ENCODE data around the gene ZNF778. TPM values are rescaled to one million over a fixed set of nuclear protein-coding genes. Genes with fewer than 3 reads are reported as not detected.
"Not testable (repeated sequence)": the region's sequence is repeated elsewhere in the genome, so short reads cannot be mapped to it uniquely, and the experiment has no call there.

ZNF778 gene
- total and polyA plus RNA-seq, 2 experiments from 2014 or later = 1.3 to 2.9 TPM

DNA sequence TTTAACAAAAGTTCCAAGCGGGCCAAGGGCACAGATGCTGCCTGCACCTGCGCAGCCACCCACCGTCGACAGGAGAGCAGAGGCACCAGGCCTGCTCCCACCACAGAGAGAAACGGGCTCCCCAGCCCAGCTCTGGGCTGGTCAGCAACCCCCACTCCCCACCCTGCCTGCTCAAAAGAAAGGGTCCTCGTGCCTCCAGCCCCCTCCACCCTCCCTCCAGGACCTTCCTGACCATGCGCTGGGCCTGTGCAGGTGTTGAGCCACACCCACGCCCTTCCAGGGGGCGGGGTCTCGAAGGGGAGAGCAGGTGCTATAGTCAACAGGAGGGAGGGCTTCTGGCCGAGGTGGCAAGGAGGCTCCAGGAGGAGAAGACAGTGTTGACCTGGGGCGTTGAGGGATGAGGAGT, 25.3 kb downstream of the ZNF778 start:
- TF ChIP-seq EZH2phosphoT487 (IDR thresholded peaks at IDR 0.05; ENCODE audit: low read depth, severe bottlenecking, unreplicated experiment) (no peak), EZH2 (IDR thresholded peaks at IDR 0.05; ENCODE audit: borderline replicate concordance) (no peak)
- TF ChIP-seq, protein P1, sequence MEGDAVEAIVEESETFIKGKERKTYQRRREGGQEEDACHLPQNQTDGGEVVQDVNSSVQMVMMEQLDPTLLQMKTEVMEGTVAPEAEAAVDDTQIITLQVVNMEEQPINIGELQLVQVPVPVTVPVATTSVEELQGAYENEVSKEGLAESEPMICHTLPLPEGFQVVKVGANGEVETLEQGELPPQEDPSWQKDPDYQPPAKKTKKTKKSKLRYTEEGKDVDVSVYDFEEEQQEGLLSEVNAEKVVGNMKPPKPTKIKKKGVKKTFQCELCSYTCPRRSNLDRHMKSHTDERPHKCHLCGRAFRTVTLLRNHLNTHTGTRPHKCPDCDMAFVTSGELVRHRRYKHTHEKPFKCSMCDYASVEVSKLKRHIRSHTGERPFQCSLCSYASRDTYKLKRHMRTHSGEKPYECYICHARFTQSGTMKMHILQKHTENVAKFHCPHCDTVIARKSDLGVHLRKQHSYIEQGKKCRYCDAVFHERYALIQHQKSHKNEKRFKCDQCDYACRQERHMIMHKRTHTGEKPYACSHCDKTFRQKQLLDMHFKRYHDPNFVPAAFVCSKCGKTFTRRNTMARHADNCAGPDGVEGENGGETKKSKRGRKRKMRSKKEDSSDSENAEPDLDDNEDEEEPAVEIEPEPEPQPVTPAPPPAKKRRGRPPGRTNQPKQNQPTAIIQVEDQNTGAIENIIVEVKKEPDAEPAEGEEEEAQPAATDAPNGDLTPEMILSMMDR (IDR thresholded peaks at IDR 0.05; ENCODE audit: poor library complexity) = no peak
- no peak for DNase-seq (ENCODE audit: low spot score)
- H3K27me3 ChIP-seq = no peaks in the 10 kb centered on the region
- H3K27ac ChIP-seq = no peak overlapping the region
- H4K20me1 ChIP-seq (ENCODE audit: insufficient read depth, poor library complexity, severe bottlenecking) = no peaks in the 10 kb centered on the region
- peaks cover 3% of the 10 kb centered on the region for H3K79me2 ChIP-seq
- H3K4me3 ChIP-seq = no peak overlapping the region
- no peaks in the 10 kb centered on the region for H3K9me2 ChIP-seq (replicated peaks; ENCODE audit: insufficient read depth)
- H3K9me3 ChIP-seq (ENCODE audit: low read depth) = no peaks in the 10 kb centered on the region
- H2AFZ ChIP-seq = no peak overlapping the region
- no peak overlapping the region for H3K4me2 ChIP-seq
- WGBS (ENCODE audit: low lambda C conversion rate, missing lambda C conversion rate) = 65% methylated on average over 12 of the region's 12 CpGs
- H3K4me1 ChIP-seq (ENCODE audit: insufficient read depth) = peaks cover 6% of the 10 kb centered on the region
- no peaks in the 10 kb centered on the region for H3K36me3 ChIP-seq (replicated peaks; ENCODE audit: insufficient read depth, low read depth)

DNA sequence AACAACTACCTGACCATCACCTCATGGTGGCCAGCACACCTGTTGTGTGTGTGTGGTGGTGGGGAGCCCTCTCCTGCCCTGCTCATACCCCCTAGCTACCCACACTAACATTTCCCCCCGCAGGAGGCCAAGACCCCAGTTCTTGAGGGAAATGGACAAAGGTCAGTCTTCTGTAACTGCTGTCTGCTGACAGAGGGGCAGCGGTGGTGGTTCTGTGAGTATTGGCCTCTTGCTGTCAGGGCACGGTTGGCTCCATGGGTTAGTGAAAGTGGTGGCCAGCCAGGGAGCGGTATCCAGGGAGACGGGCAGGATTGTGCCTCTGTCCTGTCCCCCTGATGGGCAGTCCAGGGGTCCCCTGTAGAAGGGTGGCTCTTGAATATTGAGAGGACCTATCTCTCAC, 26.2 kb downstream of the ZNF778 start:
- H3K4me1 ChIP-seq (ENCODE audit: insufficient read depth) = peaks cover 6% of the 10 kb centered on the region
- no peak for DNase-seq (ENCODE audit: low spot score)
- 82% methylated on average over 5 of the region's 5 CpGs for WGBS (ENCODE audit: low lambda C conversion rate, missing lambda C conversion rate)
- H2AFZ ChIP-seq = no peak overlapping the region
- TF ChIP-seq EZH2 (IDR thresholded peaks at IDR 0.05; ENCODE audit: borderline replicate concordance) (no peak), EZH2phosphoT487 (IDR thresholded peaks at IDR 0.05; ENCODE audit: low read depth, severe bottlenecking, unreplicated experiment) (no peak)
- TF ChIP-seq, protein P1 (IDR thresholded peaks at IDR 0.05; ENCODE audit: poor library complexity) = no peak
- H3K79me2 ChIP-seq = peaks cover 3% of the 10 kb centered on the region
- no peaks in the 10 kb centered on the region for H3K9me3 ChIP-seq (ENCODE audit: low read depth)
- H3K27ac ChIP-seq = no peak overlapping the region
- no peak overlapping the region for H3K4me3 ChIP-seq
- H3K9me2 ChIP-seq (replicated peaks; ENCODE audit: insufficient read depth) = no peaks in the 10 kb centered on the region
- no peaks in the 10 kb centered on the region for H3K27me3 ChIP-seq
- no peaks in the 10 kb centered on the region for H3K36me3 ChIP-seq (replicated peaks; ENCODE audit: insufficient read depth, low read depth)
- no peaks in the 10 kb centered on the region for H4K20me1 ChIP-seq (ENCODE audit: insufficient read depth, poor library complexity, severe bottlenecking)
- H3K4me2 ChIP-seq = no peak overlapping the region

DNA sequence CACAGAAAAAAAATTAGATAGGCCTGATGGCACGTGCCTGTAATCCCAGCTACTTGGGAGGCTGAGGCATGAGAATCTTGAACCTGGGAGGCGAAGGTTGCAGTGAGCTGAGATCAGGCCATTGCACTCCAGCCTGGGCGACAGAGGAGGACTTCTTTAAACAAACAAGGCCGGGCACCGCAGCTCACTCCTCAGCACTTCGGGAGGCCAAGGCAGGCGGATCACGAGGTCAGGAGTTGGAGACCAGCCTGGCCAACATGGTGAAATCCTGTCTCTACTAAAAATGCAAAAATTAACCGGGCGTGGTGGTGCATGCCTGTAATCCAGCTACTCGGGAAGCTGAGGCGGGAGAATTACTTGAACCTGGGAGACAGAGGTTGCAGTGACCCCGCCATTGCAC, 26.8 kb downstream of the ZNF778 start:
- H3K4me3 ChIP-seq; H3K27ac ChIP-seq; H3K27me3 ChIP-seq; H3K4me1 ChIP-seq (ENCODE audit: insufficient read depth); H3K9me2 ChIP-seq (replicated peaks; ENCODE audit: insufficient read depth); H3K79me2 ChIP-seq; H3K9me3 ChIP-seq (ENCODE audit: low read depth); DNase-seq (ENCODE audit: low spot score); H2AFZ ChIP-seq; H4K20me1 ChIP-seq (ENCODE audit: insufficient read depth, poor library complexity, severe bottlenecking); H3K4me2 ChIP-seq; H3K36me3 ChIP-seq (replicated peaks; ENCODE audit: insufficient read depth, low read depth): not testable (repeated sequence)
- WGBS (ENCODE audit: low lambda C conversion rate, missing lambda C conversion rate) = 88% methylated on average over 13 of the region's 13 CpGs

DNA sequence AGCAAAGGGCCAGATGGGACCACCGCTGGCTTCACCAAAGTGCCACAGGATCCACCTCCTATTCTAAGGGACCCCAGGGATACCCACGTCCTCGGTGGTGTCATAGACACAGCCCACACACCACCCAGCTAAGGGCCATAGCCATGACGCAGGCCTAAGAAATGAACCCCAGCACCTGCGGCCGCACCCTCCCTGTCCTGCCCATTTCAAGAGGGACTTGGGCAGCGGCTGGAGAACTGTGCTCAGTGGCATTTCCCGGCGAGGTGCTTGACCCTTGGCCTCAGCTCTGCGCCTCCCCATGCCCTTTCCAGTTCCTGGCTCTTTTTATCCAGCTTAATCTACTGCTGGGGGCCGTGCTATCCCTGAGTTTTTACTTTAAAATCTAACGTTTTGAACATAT, 27.3 kb downstream of the ZNF778 start:
- Histone ChIP-seq H3K27ac (no peak overlapping the region), H2AFZ (no peak overlapping the region), H3K4me3 (no peak overlapping the region), H3K9me3 (ENCODE audit: low read depth) (no peaks in the 10 kb centered on the region), H3K4me2 (no peak overlapping the region), H3K9me2 (replicated peaks; ENCODE audit: insufficient read depth) (no peaks in the 10 kb centered on the region), H3K79me2 (peaks cover 3% of the 10 kb centered on the region), H3K36me3 (replicated peaks; ENCODE audit: insufficient read depth, low read depth) (no peaks in the 10 kb centered on the region), H4K20me1 (ENCODE audit: insufficient read depth, poor library complexity, severe bottlenecking) (no peaks in the 10 kb centered on the region), H3K4me1 (ENCODE audit: insufficient read depth) (peaks cover 6% of the 10 kb centered on the region), H3K27me3 (no peaks in the 10 kb centered on the region)
- 76% methylated on average over 11 of the region's 12 CpGs for WGBS (ENCODE audit: low lambda C conversion rate, missing lambda C conversion rate)
- TF ChIP-seq, protein P1 (IDR thresholded peaks at IDR 0.05; ENCODE audit: poor library complexity) = no peak
- no peak for DNase-seq (ENCODE audit: low spot score)

Data from hepatocyte (in vitro differentiated cells).